SU-DHL-6 (cell line): ENCODE results near the gene PPP1R12B.

Source experiments
- H2AFZ ChIP-seq: fragments of 200-600 bp; sonication (generic); 2 replicates; pipeline ENCODE4 v1.6.1; 2014; ENCODE audit warnings: low read depth, mild to moderate bottlenecking, moderate library complexity, mixed read lengths, antibody characterized with exemption, low read length; ENCODE audit not compliant: severe bottlenecking
- H3F3A ChIP-seq: fragments of 200-600 bp; shearing (Covaris generic); 2 replicates; pipeline ENCODE4 v1.6.0; 2016; ENCODE audit warnings: antibody characterized with exemption, mild to moderate bottlenecking; ENCODE audit not compliant: insufficient read depth
- H3K27ac ChIP-seq: fragments of 200-600 bp; sonication (generic); 2 replicates; pipeline ENCODE4 v1.5.1; 2016; ENCODE audit warnings: low read depth, mild to moderate bottlenecking, low read length, moderate library complexity, mixed read lengths
- H3K27me3 ChIP-seq: fragments of 200-600 bp; sonication (generic), shearing (Covaris generic); 2 replicates; pipeline ENCODE4 v1.6.0; 2014; ENCODE audit warnings: mild to moderate bottlenecking, low read length
- H3K36me3 ChIP-seq: fragments of 200-600 bp; sonication (generic); 2 replicates; pipeline ENCODE4 v1.6.1; 2014; ENCODE audit warnings: mild to moderate bottlenecking, low read length, mixed read lengths
- H3K4me2 ChIP-seq: fragments of 300-600, 200-600 bp; shearing (Covaris generic), sonication (generic); 2 replicates; pipeline ENCODE4 v1.6.0; 2014; ENCODE audit warnings: low read length, low read depth, mild to moderate bottlenecking; ENCODE audit not compliant: poor library complexity, severe bottlenecking
- H3K4me3 ChIP-seq: fragments of 200-600 bp; sonication (generic); 2 replicates; pipeline ENCODE4 v1.5.1; 2014; ENCODE audit warnings: antibody characterized with exemption, low read length, mild to moderate bottlenecking, mixed read lengths; ENCODE audit not compliant: insufficient read depth, poor library complexity, severe bottlenecking
- H3K79me2 ChIP-seq: fragments of 200-600 bp; sonication (generic); 2 replicates; pipeline ENCODE4 v1.6.1; 2014; ENCODE audit warnings: mild to moderate bottlenecking, low read length, moderate library complexity; ENCODE audit not compliant: insufficient read depth
- H3K9ac ChIP-seq: fragments of 200-600 bp; sonication (generic); 2 replicates; pipeline ENCODE4 v1.7.0; 2014; ENCODE audit warnings: mild to moderate bottlenecking, low read length
- H3K9me2 ChIP-seq: fragments of 200-600 bp; sonication (generic); replicated peaks from 2 replicates; pipeline ENCODE4 v1.6.1; 2014; ENCODE audit warnings: low read length; ENCODE audit not compliant: insufficient read depth
- H3K9me3 ChIP-seq: fragments of 200-600 bp; sonication (generic); 2 replicates; pipeline ENCODE4 v1.6.1; 2014; ENCODE audit warnings: low read length, mixed read lengths; ENCODE audit not compliant: insufficient read depth
- H4K20me1 ChIP-seq: fragments of 200-600 bp; sonication (generic); 2 replicates; pipeline ENCODE4 v1.6.1; 2014; ENCODE audit warnings: low read depth, mild to moderate bottlenecking, antibody characterized with exemption, low read length, moderate library complexity, mixed read lengths
- EZH2phosphoT487 ChIP-seq: fragments of 200-600 bp; sonication (generic), shearing (Covaris generic); conservative IDR thresholded peaks from 2 replicates; pipeline ENCODE4 v1.6.1; 2018; ENCODE audit warnings: mild to moderate bottlenecking, antibody characterized with exemption, low read length, moderate library complexity, mixed read lengths
- TF ChIP-seq, protein P1 (sequence below): fragments of 200-600 bp; sonication (generic); IDR thresholded peaks from one replicate; pipeline ENCODE4 v1.5.1; 2017; ENCODE audit warnings: antibody characterized with exemption, mild to moderate bottlenecking, low read length, moderate library complexity; ENCODE audit not compliant: insufficient read depth, poor library complexity, severe bottlenecking

PPP1R12B gene

DNA sequence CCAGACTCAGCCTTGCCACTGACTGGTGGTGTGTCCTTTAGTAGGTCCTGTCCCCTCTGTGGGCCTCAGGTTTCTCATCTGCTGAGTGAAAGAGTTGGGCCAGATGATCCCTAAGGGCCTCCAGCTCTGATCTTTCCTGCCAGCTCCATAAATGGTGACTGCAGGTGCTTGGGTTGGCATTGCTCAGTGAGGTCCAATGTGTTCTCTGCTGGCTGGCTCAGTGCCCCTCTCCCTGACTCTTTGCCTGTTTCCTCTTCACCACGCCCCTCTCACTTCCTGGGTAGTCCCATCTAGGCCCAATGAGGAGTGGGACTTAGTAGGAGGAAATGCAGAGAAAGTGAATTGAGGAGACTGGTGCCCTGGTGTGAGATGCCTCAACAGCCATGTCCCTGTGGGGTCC, 43.3 kb upstream of the PPP1R12B start:
- H3K36me3 ChIP-seq, result no peaks in the 10 kb centered on the region
- no peaks in the 10 kb centered on the region for H3K9me3 ChIP-seq
- no peak overlapping the region for H3K4me2 ChIP-seq
- no peaks in the 10 kb centered on the region for H3F3A ChIP-seq
- H3K27me3 ChIP-seq, result no peaks in the 10 kb centered on the region
- no peak overlapping the region for H3K4me3 ChIP-seq
- H4K20me1 ChIP-seq, result no peaks in the 10 kb centered on the region
- H2AFZ ChIP-seq, result no peak overlapping the region
- TF ChIP-seq, protein P1, sequence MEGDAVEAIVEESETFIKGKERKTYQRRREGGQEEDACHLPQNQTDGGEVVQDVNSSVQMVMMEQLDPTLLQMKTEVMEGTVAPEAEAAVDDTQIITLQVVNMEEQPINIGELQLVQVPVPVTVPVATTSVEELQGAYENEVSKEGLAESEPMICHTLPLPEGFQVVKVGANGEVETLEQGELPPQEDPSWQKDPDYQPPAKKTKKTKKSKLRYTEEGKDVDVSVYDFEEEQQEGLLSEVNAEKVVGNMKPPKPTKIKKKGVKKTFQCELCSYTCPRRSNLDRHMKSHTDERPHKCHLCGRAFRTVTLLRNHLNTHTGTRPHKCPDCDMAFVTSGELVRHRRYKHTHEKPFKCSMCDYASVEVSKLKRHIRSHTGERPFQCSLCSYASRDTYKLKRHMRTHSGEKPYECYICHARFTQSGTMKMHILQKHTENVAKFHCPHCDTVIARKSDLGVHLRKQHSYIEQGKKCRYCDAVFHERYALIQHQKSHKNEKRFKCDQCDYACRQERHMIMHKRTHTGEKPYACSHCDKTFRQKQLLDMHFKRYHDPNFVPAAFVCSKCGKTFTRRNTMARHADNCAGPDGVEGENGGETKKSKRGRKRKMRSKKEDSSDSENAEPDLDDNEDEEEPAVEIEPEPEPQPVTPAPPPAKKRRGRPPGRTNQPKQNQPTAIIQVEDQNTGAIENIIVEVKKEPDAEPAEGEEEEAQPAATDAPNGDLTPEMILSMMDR, result no peak
- TF ChIP-seq EZH2phosphoT487, result no peak
- H3K9ac ChIP-seq, result no peak overlapping the region
- no peaks in the 10 kb centered on the region for H3K9me2 ChIP-seq
- no peaks in the 10 kb centered on the region for H3K79me2 ChIP-seq
- H3K27ac ChIP-seq, result no peak overlapping the region

- Histone ChIP-seq H3K9me2 (no peaks in the 10 kb centered on the region), H3K79me2 (no peaks in the 10 kb centered on the region), H2AFZ (no peak overlapping the region), H4K20me1 (no peaks in the 10 kb centered on the region), H3K9me3 (no peaks in the 10 kb centered on the region), H3K4me3 (no peak overlapping the region), H3K4me2 (no peak overlapping the region), H3K36me3 (no peaks in the 10 kb centered on the region), H3K27me3 (no peaks in the 10 kb centered on the region), H3K9ac (no peak overlapping the region), H3K27ac (no peak overlapping the region), H3F3A (no peaks in the 10 kb centered on the region)
- TF ChIP-seq, protein P1, result no peak
- TF ChIP-seq EZH2phosphoT487, result no peak
These were observed 41.8 kb upstream of the PPP1R12B start for GRCh38 chr1:202306535-202307345.

GRCh38 chr1:202310071-202310725, 38.3 kb upstream of the PPP1R12B start:
- Histone ChIP-seq H3K9ac (no peak overlapping the region), H3F3A (no peaks in the 10 kb centered on the region), H3K4me3 (no peak overlapping the region), H3K36me3 (no peaks in the 10 kb centered on the region), H4K20me1 (no peaks in the 10 kb centered on the region), H2AFZ (no peak overlapping the region), H3K4me2 (no peak overlapping the region), H3K9me3 (no peaks in the 10 kb centered on the region), H3K27ac (no peak overlapping the region), H3K27me3 (no peaks in the 10 kb centered on the region), H3K9me2 (no peaks in the 10 kb centered on the region), H3K79me2 (no peaks in the 10 kb centered on the region)
- TF ChIP-seq EZH2phosphoT487, result no peak
- TF ChIP-seq, protein P1, result no peak
